H9 (cell line): ENCODE results near the gene ASTN2. TPM values are rescaled to one million over a fixed set of nuclear protein-coding genes. Genes with fewer than 3 reads are reported as not detected.

Experiments
- DNase-seq: peaks from one replicate; pipeline ENCODE4 v3.0.0-alpha.2; 2017
- H2AFZ ChIP-seq: one replicate; pipeline ENCODE4 v1.6.1; 2013; ENCODE audit warnings: mild to moderate bottlenecking, low read length, control low read depth, moderate library complexity
- H2AK5ac ChIP-seq: 2 replicates; pipeline ENCODE4 v1.6.1; 2013; ENCODE audit warnings: low read length, control low read depth, mixed read lengths; ENCODE audit not compliant: insufficient read length
- H2BK120ac ChIP-seq: one replicate; pipeline ENCODE4 v1.6.1; 2013; ENCODE audit warnings: low read depth, mild to moderate bottlenecking, low read length, control low read depth, inconsistent platforms; ENCODE audit not compliant: poor library complexity, severe bottlenecking
- H2BK12ac ChIP-seq: 2 replicates; pipeline ENCODE4 v1.6.1; 2013; ENCODE audit warnings: low read length, control low read depth, mixed read lengths, low read depth; ENCODE audit not compliant: insufficient read length
- H2BK15ac ChIP-seq: 2 replicates; pipeline ENCODE4 v1.6.1; 2013; ENCODE audit warnings: low read depth, low read length, control low read depth
- H2BK20ac ChIP-seq: one replicate; pipeline ENCODE4 v1.6.1; 2013; ENCODE audit warnings: low read depth, mild to moderate bottlenecking, low read length, control low read depth, inconsistent platforms; ENCODE audit not compliant: poor library complexity, severe bottlenecking
- H2BK5ac ChIP-seq: 2 replicates; pipeline ENCODE4 v1.6.1; 2013; ENCODE audit warnings: low read length, control low read depth, mixed read lengths; ENCODE audit not compliant: insufficient read length
- H3K14ac ChIP-seq: 2 replicates; pipeline ENCODE4 v1.6.1; 2013; ENCODE audit warnings: low read length, control low read depth; ENCODE audit not compliant: insufficient read depth
- H3K18ac ChIP-seq: 2 replicates; pipeline ENCODE4 v1.6.1; 2013; ENCODE audit warnings: low read depth, mild to moderate bottlenecking, mixed read lengths, low read length, control low read depth; ENCODE audit not compliant: insufficient read length
- H3K23ac ChIP-seq: 2 replicates; pipeline ENCODE4 v1.6.1; 2013; ENCODE audit warnings: low read length, control low read depth, mixed read lengths, low read depth; ENCODE audit not compliant: insufficient read length
- H3K23me2 ChIP-seq: 2 replicates; pipeline ENCODE4 v1.6.1; 2013; ENCODE audit warnings: low read depth, mild to moderate bottlenecking, mixed read lengths, low read length, control low read depth; ENCODE audit not compliant: insufficient read length, poor library complexity, severe bottlenecking
- H3K27ac ChIP-seq: 2 replicates; pipeline ENCODE4 v1.5.1; 2013; ENCODE audit warnings: low read length, control low read depth, mixed read lengths, low read depth; ENCODE audit not compliant: insufficient read length
- H3K27me3 ChIP-seq: 2 replicates; pipeline ENCODE4 v1.6.1; 2013; ENCODE audit warnings: low read length, control low read depth, inconsistent platforms; ENCODE audit not compliant: insufficient read depth
- H3K4ac ChIP-seq: 2 replicates; pipeline ENCODE4 v1.6.1; 2013; ENCODE audit warnings: low read depth, mild to moderate bottlenecking, control low read depth, inconsistent platforms, low read length, moderate library complexity
- H3K4me1 ChIP-seq: 2 replicates; pipeline ENCODE4 v1.6.1; 2013; ENCODE audit warnings: low read length, control low read depth, inconsistent platforms; ENCODE audit not compliant: insufficient read depth
- H3K4me2 ChIP-seq: 2 replicates; pipeline ENCODE4 v1.6.1; 2013; ENCODE audit warnings: low read length, control low read depth, mixed read lengths; ENCODE audit not compliant: insufficient read length, insufficient read depth
- H3K56ac ChIP-seq: 2 replicates; pipeline ENCODE4 v1.6.1; 2013; ENCODE audit warnings: low read depth, mild to moderate bottlenecking, mixed read lengths, low read length, control low read depth; ENCODE audit not compliant: insufficient read length
- H3K79me1 ChIP-seq: 2 replicates; pipeline ENCODE4 v1.6.1; 2013; ENCODE audit warnings: low read depth, mild to moderate bottlenecking, moderate library complexity, low read length, control low read depth, inconsistent platforms; ENCODE audit not compliant: insufficient read depth, poor library complexity, severe bottlenecking
- H3K79me2 ChIP-seq: 2 replicates; pipeline ENCODE4 v1.6.1; 2013; ENCODE audit warnings: low read length, control low read depth, inconsistent platforms; ENCODE audit not compliant: insufficient read depth
- H3K9ac ChIP-seq: 2 replicates; pipeline ENCODE4 v1.6.1; 2013; ENCODE audit warnings: low read length, control low read depth, mixed read lengths; ENCODE audit not compliant: insufficient read length; ENCODE audit errors: extremely low read depth
- H3K9me3 ChIP-seq: one replicate; pipeline ENCODE4 v1.6.1; 2013; ENCODE audit warnings: low read depth, low read length, inconsistent platforms; ENCODE audit not compliant: control insufficient read depth
- H3T11ph ChIP-seq: one replicate; pipeline ENCODE4 v1.6.1; 2013; ENCODE audit warnings: mild to moderate bottlenecking, low read length, control low read depth, inconsistent platforms
- H4K20me1 ChIP-seq: one replicate; pipeline ENCODE4 v1.6.1; 2013; ENCODE audit not compliant: control insufficient read depth, insufficient read length, insufficient read depth
- H4K5ac ChIP-seq: 2 replicates; pipeline ENCODE4 v1.6.1; 2013; ENCODE audit warnings: low read depth, mild to moderate bottlenecking, mixed read lengths, low read length, control low read depth; ENCODE audit not compliant: insufficient read length
- H4K8ac ChIP-seq: replicated peaks from 2 replicates; pipeline ENCODE4 v1.6.1; 2013; ENCODE audit warnings: low read length, control low read depth, mixed read lengths, low read depth; ENCODE audit not compliant: insufficient read length
- H4K91ac ChIP-seq: 2 replicates; pipeline ENCODE4 v1.6.1; 2013; ENCODE audit warnings: low read depth, mild to moderate bottlenecking, moderate library complexity, mixed read lengths, low read length, control low read depth; ENCODE audit not compliant: insufficient read length
- H3K27ac Mint-ChIP-seq, 3 experiments: 2 replicates in 2 of 3; 3 replicates in 1 of 3; pipeline ENCODE4 v1.8.0; 2020 to 2021; ENCODE audit warnings: mixed read lengths in 3 of 3, mild to moderate bottlenecking in 1 of 3, moderate library complexity in 1 of 3
- H3K27me3 Mint-ChIP-seq: 2 replicates; pipeline ENCODE4 v1.8.0; 2021; ENCODE audit warnings: low read depth, mild to moderate bottlenecking, moderate library complexity, mixed read lengths
- H3K36me3 Mint-ChIP-seq, 3 experiments: 2 replicates in 2 of 3; 3 replicates in 1 of 3; pipeline ENCODE4 v1.8.0; 2020 to 2021; ENCODE audit warnings: low read depth in 3 of 3, mixed read lengths in 3 of 3; ENCODE audit not compliant: insufficient read depth in 1 of 3
- H3K4me1 Mint-ChIP-seq, 2 experiments: 2 replicates each; pipeline ENCODE4 v1.8.0; 2020; ENCODE audit warnings: mixed read lengths in 2 of 2
- H3K4me3 Mint-ChIP-seq, 2 experiments: 2 replicates in 1 of 2; 3 replicates in 1 of 2; pipeline ENCODE4 v1.8.0; 2020 to 2021; ENCODE audit warnings: mild to moderate bottlenecking in 2 of 2, mixed read lengths in 2 of 2, moderate library complexity in 1 of 2
- H3K9me3 Mint-ChIP-seq, 2 experiments: 2 replicates in 1 of 2; 3 replicates in 1 of 2; pipeline ENCODE4 v1.8.0; 2020; ENCODE audit warnings: mild to moderate bottlenecking in 2 of 2, mixed read lengths in 2 of 2, moderate library complexity in 1 of 2
- WGBS: extraction: QIAGEN DNeasy Blood & Tissue Kit; methylation state at CpG from one replicate; pipeline ENCODE4 v1.1.7; 2013; ENCODE audit warnings: missing lambda C conversion rate, low lambda C conversion rate, mixed read lengths; ENCODE audit not compliant: insufficient read length; ENCODE audit errors: extremely low coverage; 5-methylcytosine and 5-hydroxymethylcytosine counted together
- total RNA-seq: library from RNA; stranded (reverse); gene quantifications from 2 replicates; pipeline ENCODE4 v1.2.1, GENCODE V29; 2021
- TF ChIP-seq, protein P1 (sequence below): fragments of 200-600 bp; sonication (generic); conservative IDR thresholded peaks from 3 replicates; pipeline ENCODE4 v1.8.0; 2021; ENCODE audit warnings: antibody characterized with exemption, mild to moderate bottlenecking

Gene ASTN2
- total RNA-seq, 1 experiment from 2014 or later, result 9.7 TPM

DNA sequence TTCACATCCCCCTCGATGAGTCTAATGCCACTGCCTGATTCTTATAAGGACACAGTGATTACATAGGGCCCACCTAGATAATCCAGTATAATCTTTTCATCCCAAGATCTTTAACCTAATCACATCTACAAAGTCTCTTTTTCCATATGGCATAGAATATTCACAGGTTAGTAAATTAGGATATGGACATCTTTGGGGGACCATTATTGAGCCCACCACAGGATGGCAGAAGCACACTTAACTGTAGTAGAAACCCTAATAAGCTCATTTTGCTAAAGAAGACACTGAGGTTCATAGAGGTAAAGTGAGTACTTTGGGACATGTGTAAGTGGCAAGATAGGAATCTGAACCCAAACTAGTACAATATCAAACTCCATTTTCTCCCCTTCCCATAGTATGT, 38.9 kb downstream of the ASTN2 start:
- Histone ChIP-seq H2BK5ac (no peak overlapping the region), H3K23ac (no peak overlapping the region), H3K14ac (no peak overlapping the region), H3K79me1 (no peaks in the 10 kb centered on the region), H2BK20ac (no peak overlapping the region), H4K8ac (no peak overlapping the region), H3K23me2 (no peaks in the 10 kb centered on the region), H3K56ac (no peak overlapping the region), H2BK12ac (no peak overlapping the region), H3K4ac (no peak overlapping the region), H3T11ph (no peak overlapping the region), H2AK5ac (no peak overlapping the region), H3K9me3 (no peaks in the 10 kb centered on the region), H2AFZ (no peak overlapping the region), H2BK15ac (no peak overlapping the region), H3K4me2 (no peak overlapping the region), H3K27me3 (no peaks in the 10 kb centered on the region), H3K18ac (no peak overlapping the region), H4K91ac (no peak overlapping the region), H3K9ac (no peak overlapping the region), H3K4me1 (peaks cover 10% of the 10 kb centered on the region; the same call in 1 of the 2 replicates), H2BK120ac (no peak overlapping the region), H3K27ac (no peak overlapping the region), H4K20me1 (no peaks in the 10 kb centered on the region), H3K79me2 (no peaks in the 10 kb centered on the region), H4K5ac (no peak overlapping the region)
- Mint-ChIP-seq H3K36me3 (no peaks in the 10 kb centered on the region; a peak in 1 of 7 replicates), H3K4me1 (peaks cover 34 to 52% of the 10 kb centered on the region in 2 experiments), H3K4me3 (no peak overlapping the region), H3K9me3 (no peaks in the 10 kb centered on the region), H3K27ac (no peak overlapping the region; a peak in 1 of 7 replicates), H3K27me3 (no peaks in the 10 kb centered on the region)
- no CpG with 5 or more reads among the region's 1 CpG for WGBS
- no peak for DNase-seq
- TF ChIP-seq, protein P1, sequence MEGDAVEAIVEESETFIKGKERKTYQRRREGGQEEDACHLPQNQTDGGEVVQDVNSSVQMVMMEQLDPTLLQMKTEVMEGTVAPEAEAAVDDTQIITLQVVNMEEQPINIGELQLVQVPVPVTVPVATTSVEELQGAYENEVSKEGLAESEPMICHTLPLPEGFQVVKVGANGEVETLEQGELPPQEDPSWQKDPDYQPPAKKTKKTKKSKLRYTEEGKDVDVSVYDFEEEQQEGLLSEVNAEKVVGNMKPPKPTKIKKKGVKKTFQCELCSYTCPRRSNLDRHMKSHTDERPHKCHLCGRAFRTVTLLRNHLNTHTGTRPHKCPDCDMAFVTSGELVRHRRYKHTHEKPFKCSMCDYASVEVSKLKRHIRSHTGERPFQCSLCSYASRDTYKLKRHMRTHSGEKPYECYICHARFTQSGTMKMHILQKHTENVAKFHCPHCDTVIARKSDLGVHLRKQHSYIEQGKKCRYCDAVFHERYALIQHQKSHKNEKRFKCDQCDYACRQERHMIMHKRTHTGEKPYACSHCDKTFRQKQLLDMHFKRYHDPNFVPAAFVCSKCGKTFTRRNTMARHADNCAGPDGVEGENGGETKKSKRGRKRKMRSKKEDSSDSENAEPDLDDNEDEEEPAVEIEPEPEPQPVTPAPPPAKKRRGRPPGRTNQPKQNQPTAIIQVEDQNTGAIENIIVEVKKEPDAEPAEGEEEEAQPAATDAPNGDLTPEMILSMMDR, result no peak
